Measurements from ENCODE around the gene BAX.

DNA sequence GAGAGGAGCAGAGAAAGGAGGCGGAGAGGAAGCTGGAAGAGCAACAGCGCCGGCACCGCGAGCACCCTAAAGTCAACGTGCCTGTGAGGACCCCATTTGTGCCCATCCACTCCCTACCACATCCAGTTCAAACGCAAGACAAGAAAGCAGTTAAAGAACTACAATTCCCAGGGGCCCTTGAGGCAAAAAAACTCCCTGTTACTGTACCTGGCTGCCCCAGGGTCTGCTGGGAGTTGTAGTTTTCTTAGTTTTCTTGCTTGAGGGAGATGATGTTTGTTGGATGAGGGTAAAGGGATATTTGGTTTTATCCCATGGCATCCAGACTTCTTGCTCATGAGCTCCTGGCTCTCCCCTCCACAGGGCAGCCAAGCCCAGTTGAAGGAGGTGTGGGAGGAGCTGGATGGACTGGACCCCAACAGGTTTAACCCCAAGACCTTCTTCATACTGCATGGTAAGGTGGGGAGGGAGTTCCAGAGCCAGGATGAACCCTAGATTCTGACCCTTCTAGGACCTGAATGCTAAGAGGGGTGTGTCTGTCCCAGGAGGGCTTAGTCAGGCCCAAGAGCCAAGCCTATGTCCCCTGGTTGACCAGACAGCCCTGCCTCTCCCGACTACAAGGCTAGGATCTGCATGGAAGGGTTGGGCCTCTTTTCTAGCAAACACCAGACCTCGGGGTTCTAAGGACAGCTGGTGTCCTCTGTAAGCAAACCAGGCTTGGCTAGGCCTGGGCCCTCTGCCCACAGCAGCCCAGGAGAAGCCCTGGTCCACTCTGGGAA, 41.4 kb upstream of the BAX start:
- TF ChIP-seq, protein P1, sequence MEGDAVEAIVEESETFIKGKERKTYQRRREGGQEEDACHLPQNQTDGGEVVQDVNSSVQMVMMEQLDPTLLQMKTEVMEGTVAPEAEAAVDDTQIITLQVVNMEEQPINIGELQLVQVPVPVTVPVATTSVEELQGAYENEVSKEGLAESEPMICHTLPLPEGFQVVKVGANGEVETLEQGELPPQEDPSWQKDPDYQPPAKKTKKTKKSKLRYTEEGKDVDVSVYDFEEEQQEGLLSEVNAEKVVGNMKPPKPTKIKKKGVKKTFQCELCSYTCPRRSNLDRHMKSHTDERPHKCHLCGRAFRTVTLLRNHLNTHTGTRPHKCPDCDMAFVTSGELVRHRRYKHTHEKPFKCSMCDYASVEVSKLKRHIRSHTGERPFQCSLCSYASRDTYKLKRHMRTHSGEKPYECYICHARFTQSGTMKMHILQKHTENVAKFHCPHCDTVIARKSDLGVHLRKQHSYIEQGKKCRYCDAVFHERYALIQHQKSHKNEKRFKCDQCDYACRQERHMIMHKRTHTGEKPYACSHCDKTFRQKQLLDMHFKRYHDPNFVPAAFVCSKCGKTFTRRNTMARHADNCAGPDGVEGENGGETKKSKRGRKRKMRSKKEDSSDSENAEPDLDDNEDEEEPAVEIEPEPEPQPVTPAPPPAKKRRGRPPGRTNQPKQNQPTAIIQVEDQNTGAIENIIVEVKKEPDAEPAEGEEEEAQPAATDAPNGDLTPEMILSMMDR (IDR thresholded peaks at IDR 0.05; ENCODE audit: low read depth, low read length): no peak
- TF ChIP-seq POLR2A (IDR thresholded peaks at IDR 0.05; ENCODE audit: extremely low read depth, insufficient read length): no peak
- TF ChIP-seq, protein P2, sequence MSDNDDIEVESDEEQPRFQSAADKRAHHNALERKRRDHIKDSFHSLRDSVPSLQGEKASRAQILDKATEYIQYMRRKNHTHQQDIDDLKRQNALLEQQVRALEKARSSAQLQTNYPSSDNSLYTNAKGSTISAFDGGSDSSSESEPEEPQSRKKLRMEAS (IDR thresholded peaks at IDR 0.05; ENCODE audit: low read depth, low read length): no peak
